Heart left ventricle (tissue), 16 donors: ENCODE results near the gene TAF6L. TPM values are rescaled to one million over a fixed set of nuclear protein-coding genes. Genes with fewer than 3 reads are reported as not detected.
"Not testable (repeated sequence)": the region's sequence is repeated elsewhere in the genome, so short reads cannot be mapped to it uniquely, and the experiment has no call there.

ENCODE experiments used
- ATAC-seq, 4 donors: fragments of 200-7000 bp; cut with Tn5 transposase; one replicate each; pipeline ENCODE4 v1.9.1; 2020 to 2022; ENCODE audit warnings: moderate library complexity in 4 of 4, mild to moderate bottlenecking in 3 of 4, moderate number of reproducible peaks in 1 of 4
- DNase-seq, 5 donors: peaks; one replicate each; pipeline ENCODE4 v3.0.0-alpha.2; 2020
- H3K27ac ChIP-seq, 12 donors: fragments of 200-600 bp; sonication (generic) in 4 of 12; one replicate each; pipeline versions ENCODE4 v1.5.0 to v1.8.0; 2016 to 2022; ENCODE audit warnings: mild to moderate bottlenecking in 2 of 12
- H3K27me3 ChIP-seq, 9 donors: fragments of 200-600 bp; sonication (generic) in 2 of 9; one replicate each; pipeline versions ENCODE4 v1.5.1 to v1.8.0; 2016 to 2022; ENCODE audit warnings: mild to moderate bottlenecking in 3 of 9
- H3K36me3 ChIP-seq, 9 donors: fragments of 200-600 bp; sonication (generic) in 2 of 9; one replicate each; pipeline versions ENCODE4 v1.5.0 to v1.8.0; 2018 to 2022; ENCODE audit warnings: mild to moderate bottlenecking in 2 of 9
- H3K4me1 ChIP-seq, 12 donors: fragments of 200-600 bp; sonication (generic) in 4 of 12; one replicate each; pipeline versions ENCODE4 v1.5.0 to v1.8.0; 2016 to 2022; ENCODE audit warnings: mild to moderate bottlenecking in 3 of 12
- H3K4me3 ChIP-seq, 12 donors: fragments of 200-600 bp; sonication (generic) in 4 of 12; one replicate each; pipeline versions ENCODE4 v1.5.0 to v1.8.0; 2017 to 2022; ENCODE audit warnings: mild to moderate bottlenecking in 9 of 12, moderate library complexity in 4 of 12
- H3K9me3 ChIP-seq, 12 donors: fragments of 200-600 bp; sonication (generic) in 4 of 12; one replicate each; pipeline versions ENCODE4 v1.5.0 to v1.8.0; 2016 to 2022; ENCODE audit warnings: mild to moderate bottlenecking in 1 of 12
- CTCF ChIP-seq, 12 donors: fragments of 200-600 bp; sonication (generic) in 4 of 12; IDR thresholded peaks; one replicate each; pipeline versions ENCODE4 v1.5.0 to v1.8.0; 2018 to 2022; ENCODE audit warnings: antibody characterized with exemption in 12 of 12, mild to moderate bottlenecking in 5 of 12
- POLR2A ChIP-seq, 2 donors: fragments of 450-650 bp; IDR thresholded peaks; one replicate each; pipeline ENCODE4 v1.6.1; 2017; ENCODE audit warnings: antibody characterized with exemption in 2 of 2, mild to moderate bottlenecking in 2 of 2, moderate library complexity in 2 of 2
- WGBS, 4 donors: extraction: QIAGEN DNeasy Blood & Tissue Kit in 2 of 4; methylation state at CpG; one replicate each; pipeline versions ENCODE4 v1.1.5 to v1.1.7; 2013 to 2018; 5-methylcytosine and 5-hydroxymethylcytosine counted together
- intact Hi-C, 10 donors: fragments of 100-400 bp; cut with DNase I; formaldehyde crosslinking; loops; one replicate each; pipeline versions ENCODE4 v1.11.1 to v1.14.2; 2022
- polyA plus RNA-seq, 2 donors: library from polyadenylated mRNA; stranded (reverse); fragments of 200-250 nt; gene quantifications; one replicate each; pipeline ENCODE4 v1.2.3, GENCODE V29; 2013
- total RNA-seq, 9 donors: library from RNA; depleted of rRNA in 2 of 9; stranded (reverse); fragments of >200 nt in 2 of 9; fragmentation: NEBNext Ultra II Directional in 3 of 9; extraction: Animal tissue kit (Norgen Biotek cat#: 25700) in 3 of 9; gene quantifications; one replicate each; pipeline versions ENCODE4 v1.1.0 to v1.2.4, GENCODE V29; 2016 to 2023
- donor health status: ischemic (EF 13 %, LVEDD 7.1; RV severe dilation, severe dysfunction).
- donor health status: healthy with polysubstance abuse.
- donor health status: DM: no; HTN: yes; CAD: no.
- donor health status: DM: no; HTN: no; CAD: no.
- donor health status: ischemic (EF 25% LVEDD 6.9; RV normal size, moderate dysfunction).
- donor health status: ischemic (EF 25% LVEDD 5.7; RV mildly dilated, moderate dysfunction).
- donor health status: healthy.
- donor health status: DM: yes; HTN: yes; CAD: no.
- donor health status: ischemic (EF 35%, LVEDD 5.7; RV mildly dilated, moderate dysfunction).
- donor health status: nonischemic (EF 11% LVEDD 7.7; RV severe dilation, severe dysfunction).
- donor health status: DM: yes; HTN: yes; CAD: no.
- donor health status: PGD.
- donor health status: ischemic (EF 29% LVEDD 5.4; RV normal size, mild dysfunction).
- donor health status: nonischemic (EF 23%, LVEDD 6.1; RV moderate dilation, normal function).

Gene TAF6L
- total and polyA plus RNA-seq, 11 donors: 7.1 to 19.5 (median 9.3) TPM

- DNase-seq (no peak), ATAC-seq (peak in 1 of 4 donors; percentile 49)
- Histone ChIP-seq H3K4me1 (peaks cover 0 to 26% (median 0%) of the 10 kb centered on the region in 12 donors), H3K27ac (peak overlapping the region in 1 of 12 donors; percentile 87), H3K9me3 (no peaks in the 10 kb centered on the region), H3K36me3 (peaks cover 0 to 86% (median 78%) of the 10 kb centered on the region in 9 donors), H3K4me3 (peak overlapping the region in 1 of 12 donors; percentile 18), H3K27me3 (no peaks in the 10 kb centered on the region)
- TF ChIP-seq POLR2A (IDR thresholded peaks at IDR 0.05) (no peak), CTCF (IDR thresholded peaks at IDR 0.05) (no peak)
- intact Hi-C loops: no loop called here
- WGBS, 4 donors: 84 to 92% (median 86%) methylated on average over 8 of the region's 8 CpGs
Observed at GRCh38 chr11:62816557-62816956, 45.4 kb downstream of the TAF6L start.

GRCh38 chr11:62817129-62817528 lies 45.9 kb downstream of the TAF6L start:
- intact Hi-C loops: no loop called here
- DNase-seq: no peak
- 91 to 94% (median 93%) methylated on average over 4 of the region's 4 CpGs for WGBS, 4 donors
- TF ChIP-seq CTCF (IDR thresholded peaks at IDR 0.05): no peak
- no peak for TF ChIP-seq POLR2A (IDR thresholded peaks at IDR 0.05)
- H3K4me3 ChIP-seq: no peak overlapping the region
- H3K27ac ChIP-seq: peak overlapping the region in 1 of 12 donors; percentile 87
- ATAC-seq: no peak
- H3K4me1 ChIP-seq: peaks cover 0 to 26% (median 0%) of the 10 kb centered on the region in 12 donors
- no peaks in the 10 kb centered on the region for H3K9me3 ChIP-seq
- no peaks in the 10 kb centered on the region for H3K27me3 ChIP-seq
- peaks cover 0 to 90% (median 84%) of the 10 kb centered on the region in 9 donors for H3K36me3 ChIP-seq

GRCh38 chr11:62823677-62824076 lies 52.5 kb downstream of the TAF6L start:
- 89 to 100% (median 93%) methylated on average over 3 of the region's 3 CpGs for WGBS, 4 donors
- no peak overlapping the region for H3K27ac ChIP-seq
- H3K4me3 ChIP-seq: no peak overlapping the region
- H3K27me3 ChIP-seq: no peaks in the 10 kb centered on the region
- peaks cover 5 to 99% (median 96%) of the 10 kb centered on the region in 9 donors for H3K36me3 ChIP-seq
- peaks cover 0 to 8% (median 0%) of the 10 kb centered on the region in 12 donors for H3K4me1 ChIP-seq
- no peak for DNase-seq
- TF ChIP-seq CTCF (IDR thresholded peaks at IDR 0.05) (no peak), POLR2A (IDR thresholded peaks at IDR 0.05) (no peak)
- ATAC-seq: no peak
- intact Hi-C loops: no loop called here
- H3K9me3 ChIP-seq: no peaks in the 10 kb centered on the region

- intact Hi-C loops, H3K27ac ChIP-seq, H3K9me3 ChIP-seq, H3K4me3 ChIP-seq, ATAC-seq, H3K27me3 ChIP-seq, DNase-seq: not testable (repeated sequence)
- Histone ChIP-seq H3K36me3 (peaks cover 3 to 70% (median 58%) of the 10 kb centered on the region in 9 donors), H3K4me1 (peaks cover 10 to 34% (median 25%) of the 10 kb centered on the region in 12 donors)
- WGBS, 4 donors: 94 to 97% (median 95%) methylated on average over 8 of the region's 8 CpGs
Observed at GRCh38 chr11:62828130-62828529, 56.9 kb downstream of the TAF6L start.
